Stimulated activated CD4-positive, alpha-beta T cell treated with anti-CD3 and anti-CD28 coated beads, Interleukin-15, amount 100 ng/mL, for 1 hour (primary cell): ENCODE data around the gene SLC35F6.
"Not testable (repeated sequence)": the region's sequence is repeated elsewhere in the genome, so short reads cannot be mapped to it uniquely, and the experiment has no call there.

Experiments used
- DNase-seq, 2 donors: peaks; one replicate each; pipeline ENCODE4 v3.0.0-alpha.2; 2020; ENCODE audit warnings: low read depth in 1 of 2, low spot score in 1 of 2

The SLC35F6 gene

GRCh38 chr2:26754972-26755670 is 9.0 kb upstream of the SLC35F6 start:
- DNase-seq = no peak

- DNase-seq = no peak
Observed at GRCh38 chr2:26756337-26756736, 7.7 kb upstream of the SLC35F6 start.

- DNase-seq = no peak
Observed at GRCh38 chr2:26757873-26758789, 6.0 kb upstream of the SLC35F6 start.

GRCh38 chr2:26758790-26759321 is 5.2 kb upstream of the SLC35F6 start:
- no peak for DNase-seq

- DNase-seq = no peak
Observed at GRCh38 chr2:26759845-26760244, 4.2 kb upstream of the SLC35F6 start.

GRCh38 chr2:26760991-26761390 is 3.1 kb upstream of the SLC35F6 start:
- DNase-seq = not testable (repeated sequence)

- DNase-seq = no peak
Observed at GRCh38 chr2:26763019-26763418, 1.1 kb upstream of the SLC35F6 start.

- no peak for DNase-seq
Observed at GRCh38 chr2:26764906-26765305, 822 bp downstream of the SLC35F6 start.

GRCh38 chr2:26765475-26766200 is 1.6 kb downstream of the SLC35F6 start:
- no peak for DNase-seq

- no peak for DNase-seq
Observed at GRCh38 chr2:26767129-26767528, 3.0 kb downstream of the SLC35F6 start.

GRCh38 chr2:26767894-26768487 is 3.9 kb downstream of the SLC35F6 start:
- no peak for DNase-seq

- DNase-seq = no peak
Observed at GRCh38 chr2:26768759-26769088, 4.6 kb downstream of the SLC35F6 start.

GRCh38 chr2:26769089-26769761 is 5.1 kb downstream of the SLC35F6 start:
- DNase-seq = no peak

- no peak for DNase-seq
Observed at GRCh38 chr2:26770986-26771586, 7.0 kb downstream of the SLC35F6 start.

- DNase-seq = no peak
Observed at GRCh38 chr2:26772064-26773001, 8.2 kb downstream of the SLC35F6 start.

GRCh38 chr2:26776195-26776800 is 12.2 kb downstream of the SLC35F6 start:
- no peak for DNase-seq

- DNase-seq = no peak
Observed at GRCh38 chr2:26778098-26778497, 14.0 kb downstream of the SLC35F6 start.

- no peak for DNase-seq
Observed at GRCh38 chr2:26778507-26778906, 14.4 kb downstream of the SLC35F6 start.
